ENCODE results near the gene SPTLC2. TPM values are rescaled to one million over a fixed set of nuclear protein-coding genes. Genes with fewer than 3 reads are reported as not detected.

SPTLC2 gene
- total RNA-seq, 2 donors from 2014 or later: 16.1 to 18.4 TPM

GRCh38 chr14:77489041-77489440 lies 127.4 kb downstream of the SPTLC2 start:
- DNase-seq (no peak), ATAC-seq (no peak)
- intact Hi-C loops (cut with DNase I): no loop called here

DNA sequence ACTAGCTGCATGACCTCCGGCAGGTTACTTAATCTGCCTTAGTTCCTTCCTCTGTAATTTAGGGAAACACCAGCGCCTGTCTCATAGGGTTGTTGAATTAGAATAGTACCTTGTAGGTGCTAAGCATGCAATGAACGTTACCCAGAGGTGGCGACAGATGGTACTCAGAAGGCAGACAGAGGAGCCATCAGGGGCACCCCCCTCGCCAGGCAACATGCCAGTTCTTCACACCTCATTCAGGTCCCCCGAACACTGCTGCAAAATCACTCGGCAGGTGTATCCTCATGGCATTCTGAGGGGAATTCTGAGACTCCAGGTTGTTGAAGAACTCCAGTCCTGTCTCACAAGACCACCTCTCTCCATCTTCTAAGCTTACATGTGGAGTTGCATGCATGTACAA lies 127.9 kb downstream of the SPTLC2 start:
- ATAC-seq: no peak
- no peak for DNase-seq
- intact Hi-C loops (cut with DNase I): no loop called here

DNA sequence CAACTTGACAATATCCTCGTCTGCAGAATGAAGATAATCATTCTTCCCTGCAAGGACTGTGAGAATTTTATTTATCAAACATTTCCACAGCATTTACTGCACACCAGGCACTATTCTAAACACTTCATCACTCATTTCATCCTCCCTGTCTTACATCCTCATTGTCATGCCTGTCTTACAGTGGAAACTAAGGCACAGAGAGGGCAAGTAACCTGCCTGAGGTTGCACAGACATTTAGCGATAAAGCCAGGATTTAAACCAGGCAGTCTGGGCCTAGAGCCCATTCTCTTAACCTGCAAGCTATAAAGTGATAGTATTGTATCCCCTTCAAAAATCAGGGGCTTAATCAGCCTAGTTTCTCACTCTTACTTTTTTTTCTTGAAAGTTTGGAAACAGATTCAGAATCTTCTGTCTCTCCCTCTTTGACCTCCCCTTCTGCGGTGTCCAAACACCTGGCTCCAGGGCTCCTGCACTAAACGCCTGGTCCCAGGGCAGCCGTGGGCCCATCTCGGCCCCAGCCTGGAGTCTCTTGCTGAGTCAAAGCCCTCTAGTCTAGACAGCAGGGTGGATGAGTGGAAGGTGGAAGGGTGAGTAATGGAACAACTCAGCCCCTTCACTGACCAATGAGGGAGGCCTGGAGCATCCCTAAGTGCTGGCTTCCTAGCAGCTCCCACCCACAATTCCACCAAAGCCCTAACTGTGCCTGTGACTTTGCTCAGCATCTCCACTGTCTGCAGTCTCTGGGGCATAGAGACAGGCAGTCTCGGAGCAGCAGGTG lies 130.3 kb downstream of the SPTLC2 start:
- DNase-seq (no peak), ATAC-seq (peak in 1 of 2 donors; percentile 48)
- intact Hi-C loops (cut with DNase I): no loop called here

- ATAC-seq (peak in 1 of 2 donors; percentile 44), DNase-seq (no peak)
- intact Hi-C loops (cut with DNase I): no loop called here
Measured at GRCh38 chr14:77485256-77485655, 131.2 kb downstream of the SPTLC2 start.

- DNase-seq (no peak), ATAC-seq (no peak)
- intact Hi-C loops (cut with DNase I): no loop called here
Measured at GRCh38 chr14:77482422-77482821, 134.0 kb downstream of the SPTLC2 start.

GRCh38 chr14:77478796-77479195 lies 137.6 kb downstream of the SPTLC2 start:
- ATAC-seq (no peak), DNase-seq (no peak)
- intact Hi-C loops (cut with DNase I): no loop called here

DNA sequence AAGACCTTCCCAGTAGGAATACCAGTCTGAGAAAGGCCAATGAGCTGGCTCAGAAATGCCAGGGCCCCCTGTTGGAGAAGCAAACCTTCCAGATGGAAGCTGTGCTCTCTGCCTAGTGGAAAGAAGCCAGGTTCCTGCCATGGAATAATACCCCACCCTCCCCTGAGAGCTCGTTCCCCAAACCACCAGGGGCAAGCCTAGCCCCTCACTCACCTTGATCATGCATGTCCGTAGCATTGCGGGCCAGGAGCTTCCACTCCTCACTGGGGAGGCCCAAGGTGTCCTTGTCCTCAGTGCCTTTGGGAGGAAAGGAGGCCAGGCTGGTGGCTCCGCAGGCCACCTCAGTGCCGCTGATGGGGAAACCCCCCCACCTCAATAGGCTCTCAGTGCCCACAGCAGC lies 138.4 kb downstream of the SPTLC2 start:
- DNase-seq: no peak
- intact Hi-C loops (cut with DNase I): no loop called here
- no peak for ATAC-seq

DNA sequence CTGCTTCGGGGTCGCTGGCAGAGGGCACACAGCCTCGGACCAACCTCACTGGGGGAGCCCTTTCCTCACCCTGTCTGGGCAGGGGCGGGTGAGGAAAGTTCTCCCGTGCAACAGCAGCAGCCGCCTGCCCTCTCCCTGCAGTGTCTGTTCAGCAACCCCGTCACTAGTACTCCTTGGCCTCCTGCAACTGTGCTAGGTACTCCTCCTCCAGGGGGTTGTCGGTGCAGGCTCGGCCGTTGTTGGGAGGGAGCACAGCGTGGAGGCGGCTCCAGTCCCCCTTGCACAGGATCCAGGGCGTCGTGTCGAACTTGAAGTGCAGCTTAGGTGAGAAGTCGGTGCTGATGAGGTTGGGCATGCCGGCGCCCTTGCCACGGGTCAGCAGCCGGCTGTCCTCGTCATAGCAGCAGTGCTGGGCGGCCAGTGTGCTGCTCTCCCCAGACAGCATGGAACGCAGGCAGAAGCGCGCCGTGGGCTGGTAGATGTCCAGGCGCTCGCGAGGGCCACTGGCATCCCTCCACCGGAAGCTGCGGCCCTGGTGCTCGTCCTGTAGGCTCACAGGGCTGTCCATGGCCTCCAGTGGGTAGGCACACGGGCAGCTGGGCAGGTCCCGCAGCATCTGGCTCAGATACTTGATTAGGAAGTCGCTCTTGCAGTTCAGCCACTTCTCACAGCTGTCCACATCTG lies 140.9 kb downstream of the SPTLC2 start:
- ATAC-seq: no peak
- intact Hi-C loops (cut with DNase I): no loop called here
- DNase-seq: no peak

DNA sequence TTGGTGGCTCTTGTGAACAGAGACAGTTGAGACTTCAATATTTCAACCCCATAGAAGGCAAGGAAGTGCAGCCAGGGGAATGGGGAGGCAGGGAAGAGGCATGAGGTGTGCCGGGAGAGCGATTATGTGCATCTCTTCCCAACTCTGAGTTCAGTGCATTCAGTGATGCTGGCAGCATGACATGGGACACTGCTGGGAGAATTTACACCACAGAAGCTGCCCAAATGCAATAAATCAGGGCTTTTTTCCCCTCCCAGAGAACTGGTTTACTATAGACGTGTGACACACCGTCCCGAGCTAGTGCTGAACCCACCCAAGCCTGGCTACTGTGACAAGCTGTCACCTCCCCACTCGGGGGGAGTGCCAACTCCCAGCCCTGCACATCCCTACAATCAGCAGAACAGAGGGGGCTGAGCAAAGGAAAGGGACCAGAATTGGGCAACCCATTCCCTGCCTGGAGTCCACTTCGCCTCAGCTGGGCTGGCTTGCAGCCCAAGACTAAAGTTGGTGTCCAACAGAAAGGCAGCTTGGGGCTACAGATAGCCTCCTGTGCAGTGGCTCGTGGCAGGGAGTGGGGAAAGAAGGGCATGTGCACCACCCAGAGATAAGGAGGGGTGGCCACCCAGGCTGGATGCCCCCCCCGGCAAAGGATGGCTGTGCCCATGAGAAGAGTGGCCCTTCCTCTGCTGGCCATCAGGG lies 141.8 kb downstream of the SPTLC2 start:
- no peak for DNase-seq
- peak in 1 of 2 donors; percentile 69 for ATAC-seq
- intact Hi-C loops (cut with DNase I): no loop called here

DNA sequence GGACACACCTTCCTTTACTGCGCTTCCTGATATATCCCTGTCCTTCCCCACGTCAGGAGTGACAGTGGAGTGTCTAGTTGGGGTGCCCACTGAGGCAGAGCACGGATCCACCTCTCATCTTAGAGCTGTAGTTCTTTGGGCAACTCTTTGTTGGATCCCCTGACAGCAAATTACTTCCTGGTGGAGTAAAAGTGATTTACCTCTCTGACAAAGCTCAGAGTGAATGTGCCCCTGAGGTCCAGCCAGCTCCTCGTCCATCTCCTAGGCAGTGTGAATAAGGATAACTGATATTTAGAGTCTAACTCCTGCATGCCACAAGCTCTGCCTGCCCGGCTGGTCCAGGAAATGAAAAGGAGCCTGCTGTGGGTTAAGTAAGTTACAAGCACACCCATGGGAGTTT lies 142.5 kb downstream of the SPTLC2 start:
- ATAC-seq (no peak), DNase-seq (no peak)
- intact Hi-C loops (cut with DNase I): no loop called here

DNA sequence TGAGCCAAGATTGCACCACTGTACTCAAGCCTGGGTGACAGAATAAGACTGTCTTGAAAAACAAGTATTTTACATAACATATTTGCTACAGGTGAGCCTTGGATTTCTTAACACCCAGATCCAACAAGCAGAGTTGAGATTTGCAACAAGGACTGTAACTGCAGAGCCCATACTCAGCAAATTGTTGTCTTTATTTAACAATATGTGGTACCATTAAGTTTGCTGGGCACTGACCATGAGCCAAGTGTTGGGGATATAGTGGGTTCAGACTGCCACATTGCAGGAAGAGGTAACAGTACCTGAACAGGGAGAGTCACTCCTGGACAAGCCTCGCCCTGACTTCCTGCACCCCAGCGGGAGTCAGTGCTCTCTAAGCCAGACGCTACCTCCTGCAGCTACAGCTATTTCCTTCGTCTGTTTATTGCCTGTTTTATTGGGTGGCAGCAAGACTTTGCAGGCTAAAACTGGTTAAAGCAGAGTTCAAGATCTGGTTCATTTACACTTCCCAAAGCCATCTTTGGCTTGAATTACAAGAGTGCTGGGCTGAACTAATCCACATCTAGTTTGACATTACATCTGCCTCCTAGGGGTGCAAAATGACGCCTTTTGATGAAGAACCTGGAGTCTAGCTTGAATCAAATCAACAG lies 146.1 kb downstream of the SPTLC2 start:
- ATAC-seq: no peak
- intact Hi-C loops (cut with DNase I): no loop called here
- no peak for DNase-seq

GRCh38 chr14:77469539-77469938 lies 146.9 kb downstream of the SPTLC2 start:
- ATAC-seq: no peak
- DNase-seq: no peak
- intact Hi-C loops (cut with DNase I): no loop called here

- ATAC-seq (no peak), DNase-seq (no peak)
- intact Hi-C loops (cut with DNase I): no loop called here
Measured at GRCh38 chr14:77469067-77469505, 147.4 kb downstream of the SPTLC2 start.

- no peak for ATAC-seq
- intact Hi-C loops (cut with DNase I): no loop called here
- DNase-seq: no peak
Measured at GRCh38 chr14:77467801-77468200, 148.6 kb downstream of the SPTLC2 start.

- ATAC-seq (no peak), DNase-seq (peak; percentile 52)
- intact Hi-C loops (cut with DNase I): no loop called here
Measured at GRCh38 chr14:77459072-77459723, 157.2 kb downstream of the SPTLC2 start.

- DNase-seq (no peak), ATAC-seq (peak; percentile 17 to 66)
- intact Hi-C loops (cut with DNase I): no loop called here
Measured at GRCh38 chr14:77458249-77458950, 158.0 kb downstream of the SPTLC2 start.

GRCh38 chr14:77457522-77458248 lies 158.8 kb downstream of the SPTLC2 start, which contains the start of the genes AHSA1 and VIPAS39:
TSS of gene AHSA1 (plus strand) at chr14:77458093. CDS start at chr14:77458190, 97 bp downstream.
TSS of gene VIPAS39 (minus strand) at chr14:77457601. CDS start at chr14:77454102, 3,499 bp downstream.
- intact Hi-C loops (cut with DNase I): no loop called here
- DNase-seq (peak; percentile 96), ATAC-seq (peak; percentile 98 to 99)

GRCh38 chr14:77457115-77457521 lies 159.3 kb downstream of the SPTLC2 start:
- DNase-seq (no peak), ATAC-seq (no peak)
- intact Hi-C loops (cut with DNase I): no loop called here
